Endothelial cell of umbilical vein (primary cell): ENCODE measurements around the gene ZBBX. TPM values are rescaled to one million over a fixed set of nuclear protein-coding genes. Genes with fewer than 3 reads are reported as not detected.

Experiments
- BruUV-seq: library from RNA; stranded (reverse); fragments of 400-500 nt; replicated peaks from 2 replicates; lab custom pipeline; 2021; lab: Mats Ljungman, UMichigan
- CTCF ChIA-PET: fragments of 300-600, 350-600 bp; sonication (Branson Sonifier 250); formaldehyde crosslinking; loops from one replicate; lab custom pipeline; 2021; ENCODE audit warnings: antibody characterized with exemption, inconsistent platforms; lab: Charles Lee
- POLR2A ChIA-PET: fragments of 300-600, 350-600 bp; sonication (Branson Sonifier 250); formaldehyde crosslinking; loops from one replicate; lab custom pipeline; 2021; ENCODE audit warnings: antibody characterized with exemption, inconsistent platforms; lab: Charles Lee
- DNase-seq: peaks from one replicate; pipeline ENCODE4 v3.0.0-alpha.2; 2011; ENCODE audit warnings: low read depth, low spot score
- FAIRE-seq: peaks from 2 replicates; lab custom pipeline; 2011; peaks lifted over from hg19 to GRCh38; lab: Jason Lieb, UNC
- H2AFZ ChIP-seq: 2 replicates; pipeline ENCODE4 v1.6.0; 2012; ENCODE audit warnings: low read depth, low read length, control low read depth, inconsistent platforms
- H3K27ac ChIP-seq: 2 replicates; pipeline ENCODE4 v1.5.1; 2011; ENCODE audit warnings: low read depth, mild to moderate bottlenecking, control low read depth, low read length, moderate library complexity; ENCODE audit not compliant: insufficient read depth
- H3K27me3 ChIP-seq, 2 experiments: 2 replicates each; pipeline versions ENCODE4 v1.6.0 to v1.6.1; 2011; ENCODE audit warnings: low read length in 2 of 2, mixed read lengths in 1 of 2; ENCODE audit not compliant: control insufficient read depth in 2 of 2, insufficient read depth in 2 of 2
- H3K36me3 ChIP-seq, 2 experiments: 2 replicates in 1 of 2; 3 replicates in 1 of 2; pipeline ENCODE4 v1.5.1; 2011; ENCODE audit warnings: low read length in 2 of 2, mild to moderate bottlenecking in 1 of 2, moderate library complexity in 1 of 2; ENCODE audit not compliant: control insufficient read depth in 2 of 2, insufficient read depth in 2 of 2; ENCODE audit errors: extremely low read depth in 1 of 2
- H3K4me1 ChIP-seq: 3 replicates; pipeline ENCODE4 v1.5.1; 2011; ENCODE audit warnings: mild to moderate bottlenecking, low read length; ENCODE audit not compliant: control insufficient read depth, insufficient read depth; ENCODE audit errors: extremely low read depth
- H3K4me2 ChIP-seq: 2 replicates; pipeline ENCODE4 v1.6.1; 2011; ENCODE audit warnings: low read length, control low read depth, mixed read lengths; ENCODE audit not compliant: insufficient read depth
- H3K4me3 ChIP-seq, 3 experiments: fragments of 200-600 bp in 1 of 3; sonication (generic), shearing (Covaris generic) in 1 of 3; replicated peaks in 1 of 3; 2 replicates each; pipeline ENCODE4 v1.5.1; 2011 to 2016; ENCODE audit warnings: control low read depth in 3 of 3, low read length in 3 of 3, mild to moderate bottlenecking in 2 of 3, inconsistent platforms in 1 of 3, low read depth in 1 of 3, moderate library complexity in 1 of 3; ENCODE audit not compliant: insufficient read depth in 1 of 3
- H3K79me2 ChIP-seq: 2 replicates; pipeline ENCODE4 v1.6.0; 2012; ENCODE audit warnings: low read length, inconsistent platforms; ENCODE audit not compliant: control insufficient read depth, insufficient read depth
- H3K9ac ChIP-seq: replicated peaks from 2 replicates; pipeline ENCODE3; 2011; ENCODE audit warnings: low read length, control low read depth; ENCODE audit not compliant: insufficient read depth; ENCODE audit errors: extremely low read depth
- H3K9me1 ChIP-seq: replicated peaks from 3 replicates; pipeline ENCODE4 v1.6.0; 2011; ENCODE audit warnings: mild to moderate bottlenecking, low read length; ENCODE audit not compliant: control insufficient read depth, insufficient read depth; ENCODE audit errors: extremely low read depth
- H3K9me3 ChIP-seq: replicated peaks from 2 replicates; pipeline ENCODE4 v1.5.1; 2012; ENCODE audit warnings: low read length, inconsistent platforms; ENCODE audit not compliant: control insufficient read depth, insufficient read depth
- H4K20me1 ChIP-seq: replicated peaks from 2 replicates; pipeline ENCODE3; 2011; ENCODE audit warnings: mild to moderate bottlenecking, low read length; ENCODE audit not compliant: control insufficient read depth, insufficient read depth; ENCODE audit errors: extremely low read depth
- CTCF ChIP-seq, 2 donors: IDR thresholded peaks; 1 replicate in 1 of 2; 2 replicates in 1 of 2; pipeline ENCODE4 v1.5.1; 2011; ENCODE audit warnings: low read length in 2 of 2, mild to moderate bottlenecking in 2 of 2, moderate library complexity in 2 of 2, control low read depth in 1 of 2, inconsistent platforms in 1 of 2, low read depth in 1 of 2; ENCODE audit not compliant: insufficient read depth in 1 of 2; ENCODE audit errors: extremely low read depth in 1 of 2
- EZH2 ChIP-seq: IDR thresholded peaks from 2 replicates; pipeline ENCODE4 v1.6.1; 2012; ENCODE audit warnings: borderline replicate concordance, low read depth, mild to moderate bottlenecking, moderate library complexity, low read length, inconsistent platforms; ENCODE audit not compliant: severe bottlenecking
- FOS ChIP-seq: IDR thresholded peaks from 2 replicates; pipeline ENCODE4 v1.6.1; 2011; ENCODE audit warnings: mild to moderate bottlenecking, low read length, moderate library complexity, borderline replicate concordance; ENCODE audit not compliant: insufficient read depth
- JUN ChIP-seq: IDR thresholded peaks from 2 replicates; pipeline ENCODE4 v1.6.1; 2011; ENCODE audit warnings: borderline replicate concordance, low read depth; ENCODE audit not compliant: insufficient read length, insufficient read depth
- MAX ChIP-seq: IDR thresholded peaks from 2 replicates; pipeline ENCODE4 v1.6.1; 2011; ENCODE audit not compliant: insufficient read depth, insufficient read length
- MYC ChIP-seq: IDR thresholded peaks from one replicate; pipeline ENCODE4 v1.6.1; 2011; ENCODE audit warnings: mild to moderate bottlenecking, low read depth, low read length
- POLR2A ChIP-seq: IDR thresholded peaks from 2 replicates; pipeline ENCODE4 v1.6.1; 2012; ENCODE audit warnings: low read depth, mild to moderate bottlenecking, control low read depth, low read length
- dilution Hi-C: fragments of 300-500 bp; cut with MboI; formaldehyde crosslinking; loops from one replicate; pipeline ENCODE4 v1.15.0; 2019; ENCODE audit warnings: low sequenced_read_pairs; ENCODE audit not compliant: extremely low pct_ligation_motif_present
- intact Hi-C: fragments of 100-400 bp; cut with micrococcal nuclease; formaldehyde crosslinking; loops from one replicate; pipeline ENCODE4 v1.10.0; 2022
- polyA plus RNA-seq, 4 experiments: library from polyadenylated mRNA; depleted of rRNA in 3 of 4; stranded (reverse) in 3 of 4; unstranded in 1 of 4; fragments of >200 nt; gene quantifications; 2 replicates each; pipeline versions ENCODE4 v1.2.1 to v1.2.3, GENCODE V29; 2011 to 2012; ENCODE audit warnings: missing spikeins in 1 of 4
- total RNA-seq: library from RNA; stranded (reverse); gene quantifications from 2 replicates; pipeline ENCODE4 v1.2.3, GENCODE V29; 2021

The ZBBX gene
- total and polyA plus RNA-seq, 2 donors (not counting 3 experiments of a cell fraction or from before 2014, with no cell fraction given) = not detected

- Histone ChIP-seq H3K9me1 (no peaks in the 10 kb centered on the region), H3K27me3 (no peaks in the 10 kb centered on the region), H3K27ac (no peak overlapping the region), H4K20me1 (no peaks in the 10 kb centered on the region), H3K4me1 (no peaks in the 10 kb centered on the region), H3K9ac (no peak overlapping the region), H3K79me2 (no peaks in the 10 kb centered on the region), H3K4me2 (no peak overlapping the region), H3K9me3 (no peaks in the 10 kb centered on the region), H2AFZ (no peak overlapping the region), H3K36me3 (no peaks in the 10 kb centered on the region), H3K4me3 (no peak overlapping the region)
- no TSS peak for BruUV-seq
- no peak for TF ChIP-seq FOS
- TF ChIP-seq MAX = no peak
- TF ChIP-seq CTCF (IDR thresholded peaks at IDR 0.05; ENCODE audit: extremely low read depth in 1 of 2, insufficient read depth in 1 of 2, low read depth in 1 of 2, low read length in 2 of 2) = no peak
- TF ChIP-seq POLR2A = no peak
- no peak for TF ChIP-seq MYC
- TF ChIP-seq EZH2 = no peak
- TF ChIP-seq JUN = no peak
- ChIA-PET CTCF (no interaction called here), POLR2A (no interaction called here)
- no peak for FAIRE-seq
- DNase-seq = no peak
- intact Hi-C loops (no loop called here), dilution Hi-C loops (no loop called here)
Observed at GRCh38 chr3:167305340-167305890, 74.7 kb downstream of the ZBBX start.
